Thyroid gland (tissue), 4 donors: ENCODE data around the gene PCP2.

Experiments
- CTCF ChIP-seq, 6 experiments: fragments of 200-600 bp in 3 of 6; fragments of 450-650 bp in 3 of 6; sonication (generic) in 3 of 6; IDR thresholded peaks; one replicate each; pipeline ENCODE4 v1.5.1; 2016 to 2019; ENCODE audit warnings: antibody characterized with exemption in 6 of 6, mild to moderate bottlenecking in 2 of 6, inconsistent platforms in 1 of 6, moderate library complexity in 1 of 6
- POLR2A ChIP-seq, 2 donors: fragments of 450-650 bp; IDR thresholded peaks; one replicate each; pipeline ENCODE4 v1.6.1; 2017; ENCODE audit warnings: antibody characterized with exemption in 2 of 2, mild to moderate bottlenecking in 2 of 2, moderate library complexity in 1 of 2

- TF ChIP-seq CTCF (IDR thresholded peaks at IDR 0.05) (no peak), POLR2A (IDR thresholded peaks at IDR 0.05) (no peak)
Observed at GRCh38 chr19:7590256-7590655, 43.3 kb downstream of the PCP2 start.
